Measurements from ENCODE around the gene CUTC. TPM values are rescaled to one million over a fixed set of nuclear protein-coding genes. Genes with fewer than 3 reads are reported as not detected.

CUTC gene
- total and polyA plus RNA-seq, 2 donors (not counting 3 experiments of a cell fraction or from before 2014, with no cell fraction given) = 20.4 to 23.1 TPM

- no peak overlapping the region for H3K27ac ChIP-seq (ENCODE audit: insufficient read depth, low read depth, low read length)
- H3K4me2 ChIP-seq (ENCODE audit: insufficient read depth, low read length) = no peak overlapping the region
- no peaks in the 10 kb centered on the region for H3K27me3 ChIP-seq (ENCODE audit: control insufficient read depth in 2 of 2, insufficient read depth in 2 of 2, low read length in 2 of 2)
- POLR2A ChIA-PET = no interaction called here
- BruUV-seq (replicated peaks) = no TSS peak
- H4K20me1 ChIP-seq (replicated peaks; ENCODE audit: control insufficient read depth, extremely low read depth, insufficient read depth, low read length) = no peaks in the 10 kb centered on the region
- H3K4me3 ChIP-seq (replicated peaks in 1 of 3; ENCODE audit: insufficient read depth in 1 of 3, low read depth in 1 of 3, low read length in 3 of 3) = no peak overlapping the region
- CTCF ChIA-PET = interaction anchor here (1.1 to 1.2 kb wide), 2 partner anchors 9 to 18 kb away, joined by 4 read pairs; no protein-coding TSS in a partner anchor
- dilution Hi-C loops (cut with MboI; ENCODE audit: extremely low pct_ligation_motif_present, low sequenced_read_pairs) = no loop called here
- intact Hi-C loops (cut with micrococcal nuclease) = no loop called here
- no peak for TF ChIP-seq EZH2 (IDR thresholded peaks at IDR 0.05; ENCODE audit: borderline replicate concordance, low read depth, low read length, severe bottlenecking)
- TF ChIP-seq MYC (IDR thresholded peaks at IDR 0.05; ENCODE audit: low read depth, low read length) = no peak
- no peak for TF ChIP-seq JUN (IDR thresholded peaks at IDR 0.05; ENCODE audit: borderline replicate concordance, insufficient read depth, insufficient read length, low read depth)
- TF ChIP-seq FOS (IDR thresholded peaks at IDR 0.05; ENCODE audit: borderline replicate concordance, insufficient read depth, low read length) = no peak
- TF ChIP-seq GATA2 (IDR thresholded peaks at IDR 0.05; ENCODE audit: insufficient read depth, insufficient read length, low read depth, low read length) = no peak
- FAIRE-seq (no peak), DNase-seq (ENCODE audit: low read depth, low spot score) (no peak)
- no peaks in the 10 kb centered on the region for H3K9me1 ChIP-seq (replicated peaks; ENCODE audit: control insufficient read depth, extremely low read depth, insufficient read depth, low read length)
- no peaks in the 10 kb centered on the region for H3K36me3 ChIP-seq (ENCODE audit: control insufficient read depth in 2 of 2, extremely low read depth in 1 of 2, insufficient read depth in 2 of 2, low read length in 2 of 2)
- no peak overlapping the region for H2AFZ ChIP-seq (ENCODE audit: low read depth, low read length)
- H3K79me2 ChIP-seq (ENCODE audit: control insufficient read depth, insufficient read depth, low read length) = no peaks in the 10 kb centered on the region
- no peaks in the 10 kb centered on the region for H3K4me1 ChIP-seq (ENCODE audit: control insufficient read depth, extremely low read depth, insufficient read depth, low read length)
- no peaks in the 10 kb centered on the region for H3K9me3 ChIP-seq (replicated peaks; ENCODE audit: control insufficient read depth, insufficient read depth, low read length)
- no peak overlapping the region for H3K9ac ChIP-seq (replicated peaks; ENCODE audit: extremely low read depth, insufficient read depth, low read length)
Measured at GRCh38 chr10:99766302-99766681, 34.3 kb downstream of the CUTC start.

- TF ChIP-seq POLR2AphosphoS5 (IDR thresholded peaks at IDR 0.05; ENCODE audit: insufficient read depth, low read depth, low read length) (no peak), EZH2 (IDR thresholded peaks at IDR 0.05; ENCODE audit: borderline replicate concordance, low read depth, low read length, severe bottlenecking) (no peak), MYC (IDR thresholded peaks at IDR 0.05; ENCODE audit: low read depth, low read length) (no peak), GATA2 (IDR thresholded peaks at IDR 0.05; ENCODE audit: insufficient read depth, insufficient read length, low read depth, low read length) (no peak), POLR2A (IDR thresholded peaks at IDR 0.05; ENCODE audit: low read depth, low read length) (no peak), FOS (IDR thresholded peaks at IDR 0.05; ENCODE audit: borderline replicate concordance, insufficient read depth, low read length) (no peak), JUN (IDR thresholded peaks at IDR 0.05; ENCODE audit: borderline replicate concordance, insufficient read depth, insufficient read length, low read depth) (no peak)
- H3K9me1 ChIP-seq (replicated peaks; ENCODE audit: control insufficient read depth, extremely low read depth, insufficient read depth, low read length) = no peaks in the 10 kb centered on the region
- FAIRE-seq (no peak), DNase-seq (ENCODE audit: low read depth, low spot score) (no peak)
- H3K4me2 ChIP-seq (ENCODE audit: insufficient read depth, low read length) = no peak overlapping the region
- no peaks in the 10 kb centered on the region for H3K79me2 ChIP-seq (ENCODE audit: control insufficient read depth, insufficient read depth, low read length)
- H3K9ac ChIP-seq (replicated peaks; ENCODE audit: extremely low read depth, insufficient read depth, low read length) = no peak overlapping the region
- no peaks in the 10 kb centered on the region for H3K4me1 ChIP-seq (ENCODE audit: control insufficient read depth, extremely low read depth, insufficient read depth, low read length)
- no peak overlapping the region for H2AFZ ChIP-seq (ENCODE audit: low read depth, low read length)
- no peaks in the 10 kb centered on the region for H3K36me3 ChIP-seq (ENCODE audit: control insufficient read depth in 2 of 2, extremely low read depth in 1 of 2, insufficient read depth in 2 of 2, low read length in 2 of 2)
- H3K9me3 ChIP-seq (replicated peaks; ENCODE audit: control insufficient read depth, insufficient read depth, low read length) = no peaks in the 10 kb centered on the region
- H3K4me3 ChIP-seq (replicated peaks in 1 of 3; ENCODE audit: insufficient read depth in 1 of 3, low read depth in 1 of 3, low read length in 3 of 3) = no peak overlapping the region
- BruUV-seq (replicated peaks) = no TSS peak
- intact Hi-C loops (cut with micrococcal nuclease) = no loop called here
- POLR2A ChIA-PET = no interaction called here
- CTCF ChIA-PET = interaction anchor here (0.6 to 2.1 kb wide), 4 partner anchors 10 to 362 kb away, joined by 3 to 8 read pairs (median 3); partner anchors contain the start of gene ABCC2
- H3K27ac ChIP-seq (ENCODE audit: insufficient read depth, low read depth, low read length) = no peak overlapping the region
- H4K20me1 ChIP-seq (replicated peaks; ENCODE audit: control insufficient read depth, extremely low read depth, insufficient read depth, low read length) = no peaks in the 10 kb centered on the region
- dilution Hi-C loops (cut with MboI; ENCODE audit: extremely low pct_ligation_motif_present, low sequenced_read_pairs) = no loop called here
- H3K27me3 ChIP-seq (ENCODE audit: control insufficient read depth in 2 of 2, insufficient read depth in 2 of 2, low read length in 2 of 2) = no peaks in the 10 kb centered on the region
Measured at GRCh38 chr10:99767901-99768300, 35.9 kb downstream of the CUTC start.
